Panc1 (cell line): ENCODE data around the gene ASTN2. TPM values are rescaled to one million over a fixed set of nuclear protein-coding genes. Genes with fewer than 3 reads are reported as not detected.

Experiments used
- ATAC-seq: fragments of 200-7000 bp; cut with Tn5 transposase; 2 replicates; pipeline ENCODE4 v1.9.1; 2020; ENCODE audit warnings: mild to moderate bottlenecking, moderate library complexity
- BruUV-seq: library from RNA; stranded (reverse); fragments of 400-500 nt; replicated peaks from 2 replicates; lab custom pipeline; 2021; lab: Mats Ljungman, UMichigan
- CTCF ChIA-PET: fragments of 300-600 bp; sonication (Branson Sonifier 250); formaldehyde crosslinking; loops from one replicate; lab custom pipeline; 2022; ENCODE audit warnings: antibody characterized with exemption; lab: Charles Lee
- POLR2A ChIA-PET: fragments of 300-600 bp; sonication (Branson Sonifier 250); formaldehyde crosslinking; loops from one replicate; lab custom pipeline; 2022; ENCODE audit warnings: antibody characterized with exemption; lab: Charles Lee
- DNase-seq: peaks from one replicate; pipeline ENCODE4 v3.0.0-alpha.2; 2010; ENCODE audit warnings: low read depth, low spot score
- H3K27ac ChIP-seq: 2 replicates; pipeline ENCODE4 v1.5.1; 2011; ENCODE audit warnings: mild to moderate bottlenecking, low read length, inconsistent platforms
- H3K27me3 ChIP-seq: fragments of 200-500 bp; sonication (Bioruptor generic); 2 replicates; pipeline ENCODE4 v1.6.0; 2014; ENCODE audit warnings: low read length, inconsistent platforms; ENCODE audit not compliant: control insufficient read depth, insufficient read depth
- H3K36me3 ChIP-seq: fragments of 200-500 bp; sonication (Bioruptor generic); 2 replicates; pipeline ENCODE4 v1.5.1; 2014; ENCODE audit warnings: inconsistent platforms, mild to moderate bottlenecking, low read length, moderate library complexity; ENCODE audit not compliant: control insufficient read depth, insufficient read depth
- H3K4me1 ChIP-seq: 2 replicates; pipeline ENCODE4 v1.5.1; 2011; ENCODE audit warnings: inconsistent platforms, mild to moderate bottlenecking, low read length, moderate library complexity; ENCODE audit not compliant: control insufficient read depth, insufficient read depth
- H3K4me3 ChIP-seq, 2 experiments: 2 replicates each; pipeline ENCODE4 v1.5.1; 2011 to 2012; ENCODE audit warnings: low read depth in 2 of 2, low read length in 2 of 2, mild to moderate bottlenecking in 2 of 2, inconsistent platforms in 1 of 2, moderate library complexity in 1 of 2
- H3K9me3 ChIP-seq: fragments of 200-500 bp; sonication (Bioruptor generic); 2 replicates; pipeline ENCODE4 v1.5.1; 2014; ENCODE audit warnings: low read depth, mild to moderate bottlenecking, inconsistent platforms, low read length, moderate library complexity; ENCODE audit not compliant: control insufficient read depth, insufficient read depth
- POLR2AphosphoS5 ChIP-seq: IDR thresholded peaks from 2 replicates; pipeline ENCODE4 v1.6.1; 2012; ENCODE audit warnings: mild to moderate bottlenecking, low read depth, low read length, moderate library complexity
- SIN3A ChIP-seq: IDR thresholded peaks from 2 replicates; pipeline ENCODE4 v1.6.1; 2012; ENCODE audit warnings: low read depth, mild to moderate bottlenecking, low read length, moderate library complexity, borderline replicate concordance; ENCODE audit not compliant: insufficient read depth
- TCF7L2 ChIP-seq: IDR thresholded peaks from 2 replicates; pipeline ENCODE4 v1.6.1; 2011; ENCODE audit warnings: mild to moderate bottlenecking, low read depth, low read length, inconsistent platforms
- in situ Hi-C: cut with HindIII; loops from 2 replicates; pipeline ENCODE4 v1.10.0; 2016; ENCODE audit warnings: low sequenced_read_pairs, low pct_unique_long_range_greater_than_20kb
- intact Hi-C: fragments of 100-400 bp; cut with micrococcal nuclease; formaldehyde crosslinking; loops from one replicate; pipeline ENCODE4 v1.10.0; 2022; ENCODE audit not compliant: unreplicated experiment
- total RNA-seq: library from RNA; stranded (reverse); gene quantifications from one replicate; pipeline ENCODE4 v1.2.1, GENCODE V29; 2021; ENCODE audit not compliant: unreplicated experiment
- TF ChIP-seq, protein P1 (sequence below): fragments of 450-650 bp; IDR thresholded peaks from 2 replicates; pipeline ENCODE4 v1.5.1; 2017; ENCODE audit warnings: mild to moderate bottlenecking
- TF ChIP-seq, protein P2 (sequence below), 2 experiments: IDR thresholded peaks; 2 replicates each; pipeline ENCODE4 v1.6.1; 2011 to 2012; ENCODE audit warnings: low read depth in 2 of 2, control low read depth in 1 of 2, low read length in 1 of 2, mild to moderate bottlenecking in 1 of 2, moderate library complexity in 1 of 2; ENCODE audit not compliant: insufficient read depth in 1 of 2

The ASTN2 gene
- total RNA-seq, 1 experiment from 2014 or later = 3.9 TPM

DNA sequence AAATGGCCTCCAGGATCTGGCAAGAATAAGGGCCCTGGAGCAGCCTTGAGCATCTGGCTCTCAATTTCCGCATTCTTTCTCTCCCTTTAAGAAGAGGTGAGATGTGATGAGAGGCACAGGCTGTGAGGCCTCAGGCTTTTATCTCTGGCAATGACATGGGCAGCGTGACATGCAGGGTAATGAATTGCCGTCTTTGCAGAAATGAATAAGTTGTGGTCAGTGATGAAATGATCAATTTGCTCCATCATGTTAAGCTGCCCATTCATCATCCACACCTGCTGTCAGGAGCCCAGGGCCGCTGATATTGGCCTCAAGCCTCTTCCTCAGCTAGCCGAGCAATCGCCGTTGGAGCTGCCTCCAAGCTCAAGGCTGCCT is 462.4 kb downstream of the ASTN2 start:
- no peak for DNase-seq
- no peak for ATAC-seq

DNA sequence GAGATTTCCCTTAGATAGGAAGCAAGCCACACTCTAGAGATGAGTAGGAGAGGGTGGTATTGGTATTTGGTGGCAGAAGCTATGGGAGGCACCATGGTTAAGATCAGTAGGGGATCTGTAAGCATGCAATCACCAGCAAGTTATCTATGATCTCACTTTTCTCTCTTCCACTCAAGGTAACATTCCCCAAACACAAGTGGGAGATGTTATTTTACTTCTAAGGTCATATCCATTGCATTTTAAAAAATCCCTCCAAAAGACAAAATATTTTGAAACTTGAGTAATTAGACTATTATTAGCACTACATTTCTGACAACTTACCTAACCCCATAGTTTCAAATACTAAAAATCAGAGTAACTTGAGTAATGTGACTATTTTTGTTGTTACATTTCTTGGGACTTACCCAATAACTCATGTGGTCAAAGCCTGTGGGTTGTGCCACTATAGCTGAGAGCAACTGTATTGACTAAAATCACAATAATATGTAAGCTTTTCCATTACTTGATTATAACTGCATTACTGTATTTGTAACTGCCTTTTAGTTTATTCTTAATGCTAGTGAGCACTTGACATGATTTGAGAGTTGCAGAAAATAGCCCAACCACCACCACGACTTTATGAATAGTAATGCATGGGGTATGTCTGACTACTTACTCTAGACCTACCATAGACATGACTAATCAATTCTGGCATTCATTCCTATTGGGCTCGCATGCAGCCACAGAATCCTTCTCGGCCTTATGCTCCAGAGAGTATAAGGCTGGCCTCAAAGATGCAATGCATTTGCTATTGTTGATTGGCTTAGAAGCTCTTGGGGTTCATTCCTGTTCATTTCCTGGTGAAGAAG is 463.0 kb downstream of the ASTN2 start:
- POLR2A ChIA-PET = no interaction called here
- in situ Hi-C loops = no loop called here
- Histone ChIP-seq H3K27me3 (no peaks in the 10 kb centered on the region), H3K4me1 (no peaks in the 10 kb centered on the region), H3K9me3 (no peaks in the 10 kb centered on the region), H3K27ac (no peak overlapping the region), H3K4me3 (no peak overlapping the region), H3K36me3 (no peaks in the 10 kb centered on the region)
- intact Hi-C loops = no loop called here
- DNase-seq (no peak), ATAC-seq (no peak)
- TF ChIP-seq, protein P1, sequence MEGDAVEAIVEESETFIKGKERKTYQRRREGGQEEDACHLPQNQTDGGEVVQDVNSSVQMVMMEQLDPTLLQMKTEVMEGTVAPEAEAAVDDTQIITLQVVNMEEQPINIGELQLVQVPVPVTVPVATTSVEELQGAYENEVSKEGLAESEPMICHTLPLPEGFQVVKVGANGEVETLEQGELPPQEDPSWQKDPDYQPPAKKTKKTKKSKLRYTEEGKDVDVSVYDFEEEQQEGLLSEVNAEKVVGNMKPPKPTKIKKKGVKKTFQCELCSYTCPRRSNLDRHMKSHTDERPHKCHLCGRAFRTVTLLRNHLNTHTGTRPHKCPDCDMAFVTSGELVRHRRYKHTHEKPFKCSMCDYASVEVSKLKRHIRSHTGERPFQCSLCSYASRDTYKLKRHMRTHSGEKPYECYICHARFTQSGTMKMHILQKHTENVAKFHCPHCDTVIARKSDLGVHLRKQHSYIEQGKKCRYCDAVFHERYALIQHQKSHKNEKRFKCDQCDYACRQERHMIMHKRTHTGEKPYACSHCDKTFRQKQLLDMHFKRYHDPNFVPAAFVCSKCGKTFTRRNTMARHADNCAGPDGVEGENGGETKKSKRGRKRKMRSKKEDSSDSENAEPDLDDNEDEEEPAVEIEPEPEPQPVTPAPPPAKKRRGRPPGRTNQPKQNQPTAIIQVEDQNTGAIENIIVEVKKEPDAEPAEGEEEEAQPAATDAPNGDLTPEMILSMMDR = no peak
- TF ChIP-seq SIN3A = no peak
- no peak for TF ChIP-seq POLR2AphosphoS5
- no peak for TF ChIP-seq TCF7L2
- TF ChIP-seq, protein P2, sequence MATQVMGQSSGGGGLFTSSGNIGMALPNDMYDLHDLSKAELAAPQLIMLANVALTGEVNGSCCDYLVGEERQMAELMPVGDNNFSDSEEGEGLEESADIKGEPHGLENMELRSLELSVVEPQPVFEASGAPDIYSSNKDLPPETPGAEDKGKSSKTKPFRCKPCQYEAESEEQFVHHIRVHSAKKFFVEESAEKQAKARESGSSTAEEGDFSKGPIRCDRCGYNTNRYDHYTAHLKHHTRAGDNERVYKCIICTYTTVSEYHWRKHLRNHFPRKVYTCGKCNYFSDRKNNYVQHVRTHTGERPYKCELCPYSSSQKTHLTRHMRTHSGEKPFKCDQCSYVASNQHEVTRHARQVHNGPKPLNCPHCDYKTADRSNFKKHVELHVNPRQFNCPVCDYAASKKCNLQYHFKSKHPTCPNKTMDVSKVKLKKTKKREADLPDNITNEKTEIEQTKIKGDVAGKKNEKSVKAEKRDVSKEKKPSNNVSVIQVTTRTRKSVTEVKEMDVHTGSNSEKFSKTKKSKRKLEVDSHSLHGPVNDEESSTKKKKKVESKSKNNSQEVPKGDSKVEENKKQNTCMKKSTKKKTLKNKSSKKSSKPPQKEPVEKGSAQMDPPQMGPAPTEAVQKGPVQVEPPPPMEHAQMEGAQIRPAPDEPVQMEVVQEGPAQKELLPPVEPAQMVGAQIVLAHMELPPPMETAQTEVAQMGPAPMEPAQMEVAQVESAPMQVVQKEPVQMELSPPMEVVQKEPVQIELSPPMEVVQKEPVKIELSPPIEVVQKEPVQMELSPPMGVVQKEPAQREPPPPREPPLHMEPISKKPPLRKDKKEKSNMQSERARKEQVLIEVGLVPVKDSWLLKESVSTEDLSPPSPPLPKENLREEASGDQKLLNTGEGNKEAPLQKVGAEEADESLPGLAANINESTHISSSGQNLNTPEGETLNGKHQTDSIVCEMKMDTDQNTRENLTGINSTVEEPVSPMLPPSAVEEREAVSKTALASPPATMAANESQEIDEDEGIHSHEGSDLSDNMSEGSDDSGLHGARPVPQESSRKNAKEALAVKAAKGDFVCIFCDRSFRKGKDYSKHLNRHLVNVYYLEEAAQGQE (IDR thresholded peaks at IDR 0.05; ENCODE audit: insufficient read depth in 1 of 2, low read depth in 2 of 2, low read length in 1 of 2) = no peak
- CTCF ChIA-PET = no interaction called here
- no TSS peak for BruUV-seq

More for the DNA sequence above, 462.4 kb downstream of the ASTN2 start:
- no peaks in the 10 kb centered on the region for H3K9me3 ChIP-seq
- intact Hi-C loops (no loop called here), in situ Hi-C loops (no loop called here)
- H3K27ac ChIP-seq = no peak overlapping the region
- H3K27me3 ChIP-seq = no peaks in the 10 kb centered on the region
- CTCF ChIA-PET = no interaction called here
- POLR2A ChIA-PET = no interaction called here
- TF ChIP-seq POLR2AphosphoS5 = no peak
- no peak for TF ChIP-seq TCF7L2
- no peak for TF ChIP-seq SIN3A
- TF ChIP-seq, protein P2 (IDR thresholded peaks at IDR 0.05; ENCODE audit: insufficient read depth in 1 of 2, low read depth in 2 of 2, low read length in 1 of 2) = no peak
- TF ChIP-seq, protein P1 = no peak
- no peaks in the 10 kb centered on the region for H3K36me3 ChIP-seq
- no TSS peak for BruUV-seq
- no peaks in the 10 kb centered on the region for H3K4me1 ChIP-seq
- no peak overlapping the region for H3K4me3 ChIP-seq
